Right ventricle myocardium superior (tissue), 1 donor: ENCODE measurements around the gene TDRD9. TPM values are rescaled to one million over a fixed set of nuclear protein-coding genes. Genes with fewer than 3 reads are reported as not detected.
A peak's percentile ranks its signal among the peaks of the same experiment; 100 is the strongest.
"Not testable (repeated sequence)": the region's sequence is repeated elsewhere in the genome, so short reads cannot be mapped to it uniquely, and the experiment has no call there.

Experiments used
- ATAC-seq: fragments of 200-7000 bp; cut with Tn5 transposase; one replicate; pipeline ENCODE4 v1.9.1; 2020; ENCODE audit warnings: mild to moderate bottlenecking; ENCODE audit not compliant: poor library complexity
- DNase-seq: peaks from one replicate; pipeline ENCODE4 v3.0.0-alpha.2; 2020
- intact Hi-C: fragments of 100-400 bp; cut with DNase I; formaldehyde crosslinking; loops from one replicate; pipeline ENCODE4 v1.11.2; 2022
- total RNA-seq: library from RNA; stranded (reverse); fragmentation: NEBNext Ultra II Directional; extraction: Animal tissue kit (Norgen Biotek cat#: 25700); gene quantifications from one replicate; pipeline ENCODE4 v1.2.1, GENCODE V29; 2021
- donor health status: DM: no; HTN: yes; CAD: no; lungs with severe emphysema.

TDRD9 gene
- total RNA-seq, 1 donor from 2014 or later, result 2.7 TPM

GRCh38 chr14:103961928-103962578 is 33.8 kb downstream of the TDRD9 start:
- ATAC-seq, result no peak
- no peak for DNase-seq
- intact Hi-C loops, result no loop called here

DNA sequence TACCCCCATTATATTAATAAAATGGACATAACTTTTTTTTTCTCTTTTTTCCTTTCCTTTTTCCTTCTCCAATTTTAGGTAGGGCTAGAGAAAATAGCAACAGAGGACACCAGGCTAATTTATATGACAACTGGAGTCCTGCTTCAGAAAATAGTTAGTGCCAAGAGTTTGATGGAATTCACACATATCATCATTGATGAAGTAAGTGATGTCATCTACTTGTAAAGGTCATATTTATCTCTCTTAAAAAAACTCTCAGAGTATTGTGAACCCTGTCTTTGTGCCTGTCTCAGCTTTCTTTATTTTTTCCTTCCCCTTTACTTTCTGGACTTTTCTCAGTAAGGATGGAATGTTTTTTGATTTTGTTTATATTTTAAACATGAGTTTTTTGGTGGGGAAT is 38.4 kb downstream of the TDRD9 start:
- DNase-seq (no peak), ATAC-seq (no peak)
- intact Hi-C loops, result no loop called here

- DNase-seq (no peak), ATAC-seq (peak; percentile 36)
- intact Hi-C loops, result no loop called here
Measured at GRCh38 chr14:103969961-103970360, 41.7 kb downstream of the TDRD9 start.

- ATAC-seq (peak; percentile 46), DNase-seq (no peak)
- intact Hi-C loops, result no loop called here
Measured at GRCh38 chr14:103973354-103973753, 45.1 kb downstream of the TDRD9 start.

DNA sequence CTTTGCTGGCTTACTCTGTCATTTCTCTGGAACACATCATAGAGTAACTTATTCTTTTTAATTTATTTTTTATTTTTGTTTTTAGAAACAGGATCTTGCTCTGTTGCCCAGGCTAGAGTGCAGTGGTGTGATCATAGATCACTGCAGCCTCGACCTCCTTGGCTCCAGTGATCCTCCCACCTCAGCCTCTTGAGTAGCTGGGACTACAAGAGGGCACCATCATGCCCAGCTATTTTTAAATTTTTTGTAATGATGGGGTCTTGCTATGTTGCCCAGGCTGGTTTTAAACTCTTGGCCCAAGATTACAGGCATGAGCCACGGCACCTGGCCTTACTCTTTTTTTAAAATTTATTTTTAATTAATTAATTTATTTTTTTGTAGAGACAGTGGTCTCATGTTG is 46.3 kb downstream of the TDRD9 start:
- ATAC-seq (no peak), DNase-seq (no peak)
- intact Hi-C loops, result no loop called here

GRCh38 chr14:103980623-103981238 is 52.5 kb downstream of the TDRD9 start:
- ATAC-seq, intact Hi-C loops: not testable (repeated sequence)
- peak; percentile 83 for DNase-seq

DNA sequence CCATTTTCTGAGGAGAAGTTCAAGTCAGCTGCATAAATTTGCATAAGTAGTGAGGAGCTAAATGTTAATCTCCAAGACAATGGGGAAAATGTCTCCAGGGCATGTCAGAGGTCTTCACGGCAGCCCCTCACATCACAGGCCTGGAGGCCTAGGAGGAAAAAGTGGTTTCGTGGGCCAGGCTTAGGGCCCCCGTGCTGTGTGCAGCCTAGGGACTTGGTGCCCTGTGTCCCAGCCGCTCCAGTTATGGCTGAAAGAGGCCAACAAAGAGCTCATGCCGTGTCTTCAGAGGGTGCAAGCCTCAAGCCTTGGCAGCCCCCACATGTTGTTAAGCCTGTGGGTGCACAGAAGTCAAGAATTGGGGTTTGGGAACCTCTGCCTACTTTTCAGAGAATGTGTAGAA is 55.9 kb downstream of the TDRD9 start:
- intact Hi-C loops, result no loop called here
- ATAC-seq (no peak), DNase-seq (no peak)

- intact Hi-C loops, result no loop called here
- ATAC-seq, result no peak
- DNase-seq, result no peak
Measured at GRCh38 chr14:103989034-103989433, 60.8 kb downstream of the TDRD9 start.

DNA sequence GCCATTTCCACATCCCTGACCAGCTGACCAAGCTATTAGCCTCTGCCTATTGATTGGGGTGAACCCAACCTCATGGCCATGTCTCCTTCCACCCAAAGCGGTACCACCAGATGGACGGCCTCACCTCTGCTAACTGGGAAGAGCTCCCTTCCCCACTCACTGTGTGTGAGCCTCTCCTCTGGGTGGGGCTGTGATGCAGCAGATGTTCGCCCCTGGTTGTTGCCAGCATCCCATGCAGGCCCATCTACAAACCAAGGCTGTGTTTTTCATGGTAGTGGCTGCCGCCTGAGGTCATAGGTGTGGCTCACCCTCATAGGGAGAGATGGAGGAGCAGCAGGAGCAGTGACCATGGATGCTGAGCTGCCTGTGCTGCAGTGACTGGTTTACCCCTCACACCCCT is 61.7 kb downstream of the TDRD9 start:
- no peak for ATAC-seq
- no peak for DNase-seq
- intact Hi-C loops, result no loop called here

DNA sequence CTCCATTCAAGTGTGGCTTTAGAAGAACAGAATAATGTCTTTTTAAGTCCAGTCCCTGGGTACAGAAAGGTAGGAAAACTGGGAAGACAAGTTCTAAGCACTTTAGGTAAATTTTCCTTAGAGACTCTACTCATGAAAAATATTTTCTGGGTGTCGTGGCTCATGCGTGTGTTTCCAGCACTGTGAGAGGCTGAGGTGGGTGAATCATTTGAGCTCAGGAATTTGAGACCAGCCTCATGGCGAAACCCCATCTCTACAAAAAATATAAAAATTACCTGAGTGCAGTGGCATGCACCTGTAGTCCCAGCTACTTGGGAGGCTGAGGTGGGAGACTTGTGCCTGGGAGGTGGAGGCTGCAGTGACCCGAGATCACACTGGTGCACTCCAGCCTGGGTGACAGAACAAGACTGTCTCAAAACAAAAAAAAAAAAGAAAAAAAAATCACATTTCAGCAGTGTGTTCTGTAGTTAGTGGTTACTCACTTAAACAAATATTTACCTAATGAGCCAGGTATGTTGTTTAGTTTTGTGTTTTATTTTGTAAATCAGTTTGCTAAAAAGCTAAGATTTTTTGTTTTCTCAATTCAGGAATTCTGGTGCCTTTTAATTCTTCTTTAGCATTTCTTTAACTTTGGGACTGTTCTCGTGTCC is 66.4 kb downstream of the TDRD9 start:
- DNase-seq (no peak), ATAC-seq (no peak)
- intact Hi-C loops, result no loop called here

GRCh38 chr14:103995876-103996275 is 67.6 kb downstream of the TDRD9 start:
- ATAC-seq (no peak), DNase-seq (no peak)
- intact Hi-C loops, result no loop called here

DNA sequence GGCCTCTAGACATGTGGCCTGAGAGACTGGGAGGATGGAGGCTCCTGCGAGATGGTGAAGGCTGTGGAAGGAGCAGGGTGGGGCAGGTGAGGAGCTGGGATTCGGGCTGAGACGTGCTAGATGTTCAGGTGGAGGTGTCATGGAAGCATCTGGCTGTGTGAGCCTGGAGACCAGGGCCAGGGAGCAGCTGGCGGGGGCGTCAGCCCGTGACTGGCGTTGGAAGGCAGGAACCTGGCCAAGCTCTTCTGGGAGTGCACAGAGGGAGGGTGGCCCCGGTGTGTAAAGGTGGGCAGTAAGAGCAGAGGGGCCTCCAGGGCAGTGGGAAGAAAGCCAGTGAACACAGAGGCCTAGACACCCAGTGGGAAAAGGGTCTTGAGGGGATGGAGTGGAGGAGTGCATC is 69.1 kb downstream of the TDRD9 start:
- intact Hi-C loops, result no loop called here
- DNase-seq, result no peak
- no peak for ATAC-seq

GRCh38 chr14:103998027-103998426 is 69.8 kb downstream of the TDRD9 start:
- DNase-seq (no peak), ATAC-seq (no peak)
- intact Hi-C loops, result no loop called here

- no peak for DNase-seq
- no peak for ATAC-seq
- intact Hi-C loops, result no loop called here
Measured at GRCh38 chr14:103999795-104000440, 71.7 kb downstream of the TDRD9 start.

- DNase-seq, result no peak
- intact Hi-C loops, result no loop called here
- peak; percentile 60 for ATAC-seq
Measured at GRCh38 chr14:104001003-104001402, 72.7 kb downstream of the TDRD9 start.

DNA sequence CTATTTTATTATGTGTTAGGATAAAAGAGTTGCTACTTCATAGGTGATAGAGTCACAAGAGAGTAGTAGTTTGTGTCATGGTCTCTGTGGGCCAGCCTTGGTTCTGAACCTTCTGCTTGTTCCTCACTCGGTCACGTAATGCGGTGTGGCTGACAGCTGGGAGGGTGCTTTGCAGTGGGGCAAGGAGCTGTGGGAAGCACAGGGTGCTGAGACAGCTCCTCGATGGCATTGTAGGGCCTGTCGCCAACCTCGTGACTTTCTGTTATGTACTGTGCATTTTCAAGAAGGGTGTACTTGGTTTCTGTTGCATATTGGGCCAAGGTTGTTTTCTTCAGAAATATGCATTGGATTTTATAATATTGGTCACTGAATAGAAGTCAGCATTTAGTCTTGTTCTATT is 75.4 kb downstream of the TDRD9 start:
- DNase-seq (no peak), ATAC-seq (no peak)
- intact Hi-C loops, result no loop called here

- ATAC-seq (no peak), DNase-seq (no peak)
- intact Hi-C loops, result no loop called here
Measured at GRCh38 chr14:104004849-104005248, 76.6 kb downstream of the TDRD9 start.

DNA sequence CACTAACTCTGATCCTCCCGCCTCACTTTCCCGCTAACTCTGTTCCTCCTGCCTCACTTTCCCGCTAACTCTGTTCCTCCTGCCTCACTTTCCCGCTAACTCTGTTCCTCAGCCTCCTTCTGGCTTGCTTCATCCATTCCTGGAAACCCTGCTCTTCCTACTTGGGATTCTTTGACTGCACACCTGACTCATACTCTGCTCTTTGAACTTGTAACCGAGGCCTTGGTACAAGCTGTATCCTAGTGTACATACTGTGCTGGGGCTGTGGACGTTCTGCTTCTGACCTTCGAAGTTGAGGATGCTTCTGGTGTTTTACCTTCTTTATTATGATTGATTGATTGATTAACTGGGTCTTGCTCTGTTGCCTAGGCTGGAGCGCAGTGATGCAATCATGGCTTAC is 77.2 kb downstream of the TDRD9 start:
- intact Hi-C loops, result no loop called here
- no peak for ATAC-seq
- no peak for DNase-seq

DNA sequence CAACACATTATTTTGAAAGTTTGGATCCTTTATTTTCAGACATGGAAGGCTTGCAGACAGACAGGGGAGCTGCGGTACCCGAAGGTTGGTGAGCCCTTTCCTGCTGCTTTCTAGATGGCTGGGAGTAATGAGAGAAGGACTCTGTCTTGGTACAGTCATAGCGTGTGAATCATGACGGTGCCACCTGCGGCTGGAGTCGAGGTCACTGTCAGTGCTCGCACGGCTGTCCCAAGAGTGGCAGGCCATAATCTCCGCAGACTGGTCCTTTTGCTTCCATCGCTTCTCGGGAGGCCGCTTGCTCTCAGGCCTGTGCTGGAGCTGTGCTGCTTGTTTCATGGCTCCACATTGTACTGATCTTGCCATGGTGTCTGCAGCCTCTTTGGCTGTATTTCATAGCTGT is 78.9 kb downstream of the TDRD9 start:
- DNase-seq (no peak), ATAC-seq (no peak)
- intact Hi-C loops, result no loop called here

DNA sequence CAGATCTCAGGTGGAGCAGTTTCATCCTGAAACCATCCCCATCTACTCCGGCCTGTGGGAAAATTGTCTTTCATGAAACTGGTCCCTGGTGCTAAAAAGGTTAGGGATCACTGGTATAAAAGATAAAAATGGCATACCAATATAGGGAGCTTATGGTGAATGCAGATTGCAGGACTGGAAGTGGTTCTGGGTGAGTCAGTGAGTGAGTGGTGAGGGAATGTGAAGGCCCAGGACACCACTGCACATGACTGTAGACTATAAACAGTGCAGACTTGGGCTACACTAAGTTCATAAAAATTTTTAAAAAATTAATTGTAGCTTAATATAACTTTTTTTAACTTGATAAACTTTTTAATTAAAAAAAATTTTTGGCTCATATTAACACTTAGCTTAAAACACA is 81.0 kb downstream of the TDRD9 start:
- DNase-seq, result no peak
- no peak for ATAC-seq
- intact Hi-C loops, result no loop called here
